ENCODE data around the gene GBA3. TPM values are rescaled to one million over a fixed set of nuclear protein-coding genes. Genes with fewer than 3 reads are reported as not detected.

The GBA3 gene
- total RNA-seq (2014; rRNA removed; shearing (Covaris generic)), result not detected in 2 replicates
- not detected in 2 replicates for polyA plus RNA-seq (2016; fragmentation: Nextera tagmentation; extraction: Ambion mirVana)

DNA sequence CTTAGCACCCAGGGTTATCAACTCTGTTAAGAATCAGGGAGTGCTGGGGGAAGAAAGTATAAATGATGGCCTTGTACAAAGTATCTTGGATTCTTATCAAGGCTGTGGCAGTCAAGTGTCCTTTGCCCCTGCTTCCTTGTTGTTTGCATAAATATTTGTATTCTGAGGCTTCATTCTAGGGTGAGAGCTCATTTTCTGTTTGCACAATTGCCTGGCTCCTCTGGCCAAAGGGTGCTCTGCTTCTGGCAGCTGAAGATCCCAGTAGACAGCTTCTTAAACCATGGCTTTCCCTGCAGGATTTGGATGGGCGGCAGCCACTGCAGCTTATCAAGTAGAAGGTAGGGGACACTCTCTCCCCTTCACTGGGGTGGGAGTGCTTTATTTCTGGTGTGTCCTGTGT lies at the start of gene GBA3:
Gene GBA3, plus strand, starts transcription at position 202 of the 400 bp plus-strand sequence.
- Histone ChIP-seq H3K9me3 (ENCODE audit: low read depth) (no peaks in the 10 kb centered on the region), H3K27ac (no peak within 1 kb of the TSS), H3K9me2 (ENCODE audit: insufficient read depth) (no peaks in the 10 kb centered on the region), H3K4me3 (no peak within 1 kb of the TSS), H3K4me1 (ENCODE audit: insufficient read depth) (peaks cover 5% of the 10 kb centered on the region; the same call in 1 of the 2 replicates), H2AFZ (no peak within 1 kb of the TSS), H3K4me2 (ENCODE audit: unreplicated experiment) (no peak within 1 kb of the TSS), H3K9ac (no peak within 1 kb of the TSS), H3F3A (ENCODE audit: insufficient read depth) (peaks cover 10% of the 10 kb centered on the region; the same call in 1 of the 2 replicates), H3K36me3 (ENCODE audit: low read depth) (no peaks in the 10 kb centered on the region), H3K79me2 (ENCODE audit: insufficient read depth) (no peaks in the 10 kb centered on the region), H4K20me1 (ENCODE audit: insufficient read depth) (no peaks in the 10 kb centered on the region), H3K27me3 (replicated peaks; ENCODE audit: insufficient read depth) (peaks cover 16% of the 10 kb centered on the region; the same call in 1 of the 2 replicates)
- no peak for DNase-seq
- TF ChIP-seq EZH2 (IDR thresholded peaks at IDR 0.05; ENCODE audit: insufficient read depth, poor library complexity, severe bottlenecking) (no peak), EZH2phosphoT487 (IDR thresholded peaks at IDR 0.05; ENCODE audit: insufficient read depth, low read depth) (no peak)
- in situ Hi-C loops (cut with MboI), result loop anchor here (10.0 kb wide), 1 partner anchor 278 kb away; no protein-coding TSS in a partner anchor
- WGBS, 2 experiments (ENCODE audit: low coverage in 1 of 2, low lambda C conversion rate in 2 of 2, missing lambda C conversion rate in 2 of 2), result 22 to 48% methylated on average over 1 of the region's 1 CpG

DNA sequence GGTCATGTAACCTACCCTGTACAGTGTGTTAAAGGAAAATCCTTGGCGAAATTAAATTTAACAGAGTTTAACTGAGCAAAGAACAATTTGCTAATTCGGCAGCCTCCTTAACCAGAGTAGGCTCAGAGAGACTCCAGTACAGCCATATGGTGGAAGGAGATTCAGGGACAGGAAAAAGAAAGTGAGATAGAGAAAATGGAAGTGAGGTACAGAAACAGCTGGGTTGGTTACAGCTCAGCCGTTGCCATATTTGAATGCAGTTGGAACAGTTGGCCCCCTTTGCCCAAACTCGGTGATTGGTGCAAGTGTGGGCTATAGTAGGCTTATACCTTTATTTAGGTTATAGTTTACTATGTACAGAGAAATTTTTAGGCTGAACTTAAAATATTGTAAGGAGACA lies 48.8 kb upstream of the GBA3 start:
- TF ChIP-seq EZH2phosphoT487 (IDR thresholded peaks at IDR 0.05; ENCODE audit: insufficient read depth, low read depth) (no peak), EZH2 (IDR thresholded peaks at IDR 0.05; ENCODE audit: insufficient read depth, poor library complexity, severe bottlenecking) (no peak)
- no peaks in the 10 kb centered on the region for H3F3A ChIP-seq (ENCODE audit: insufficient read depth)
- no peak for DNase-seq
- H4K20me1 ChIP-seq (ENCODE audit: insufficient read depth), result no peaks in the 10 kb centered on the region
- 70 to 71% methylated on average over 4 of the region's 4 CpGs for WGBS, 2 experiments (ENCODE audit: low coverage in 1 of 2, low lambda C conversion rate in 2 of 2, missing lambda C conversion rate in 2 of 2)
- H3K27me3 ChIP-seq (replicated peaks; ENCODE audit: insufficient read depth), result no peaks in the 10 kb centered on the region
- no peaks in the 10 kb centered on the region for H3K9me2 ChIP-seq (ENCODE audit: insufficient read depth)
- H3K4me3 ChIP-seq, result no peak overlapping the region
- in situ Hi-C loops (cut with MboI), result no loop called here
- H3K9ac ChIP-seq, result no peak overlapping the region
- no peaks in the 10 kb centered on the region for H3K36me3 ChIP-seq (ENCODE audit: low read depth)
- no peak overlapping the region for H3K4me2 ChIP-seq (ENCODE audit: unreplicated experiment)
- no peak overlapping the region for H2AFZ ChIP-seq
- H3K79me2 ChIP-seq (ENCODE audit: insufficient read depth), result no peaks in the 10 kb centered on the region
- H3K9me3 ChIP-seq (ENCODE audit: low read depth), result no peaks in the 10 kb centered on the region
- H3K27ac ChIP-seq, result no peak overlapping the region
- no peaks in the 10 kb centered on the region for H3K4me1 ChIP-seq (ENCODE audit: insufficient read depth)

DNA sequence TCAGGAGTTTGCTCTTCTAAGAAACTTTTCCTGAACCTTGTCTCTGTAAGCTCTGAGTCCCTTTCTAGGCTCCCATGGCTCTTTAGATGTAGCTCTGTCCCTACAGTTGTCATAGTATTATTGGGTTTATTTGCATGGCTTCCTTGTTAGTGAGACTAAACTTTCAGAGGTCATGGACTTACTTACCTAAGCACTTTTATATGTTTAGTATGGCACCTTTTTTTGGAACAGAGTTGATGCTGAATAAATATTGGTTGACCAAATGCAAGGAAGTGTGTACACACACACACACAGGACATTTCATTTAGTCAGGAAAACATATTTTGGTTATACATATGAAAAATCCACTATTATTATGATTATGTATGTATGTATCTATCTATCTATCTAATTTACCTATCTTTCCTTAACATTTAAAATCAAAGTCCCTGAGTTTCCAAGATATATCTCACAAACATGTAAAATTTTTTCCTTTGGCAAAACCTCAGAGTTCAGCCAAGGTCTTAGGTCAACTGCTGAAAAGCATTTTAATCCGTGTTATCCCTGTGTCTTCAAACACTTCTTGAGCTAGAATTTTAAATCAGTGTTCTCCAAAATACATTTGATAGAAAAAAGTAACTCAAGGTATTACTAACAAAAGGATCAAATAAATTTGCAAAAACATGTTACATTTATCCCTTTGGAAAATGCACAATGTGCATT lies 47.1 kb upstream of the GBA3 start:
- H3F3A ChIP-seq (ENCODE audit: insufficient read depth), result no peaks in the 10 kb centered on the region
- H4K20me1 ChIP-seq (ENCODE audit: insufficient read depth), result no peaks in the 10 kb centered on the region
- no peaks in the 10 kb centered on the region for H3K9me3 ChIP-seq (ENCODE audit: low read depth)
- no peaks in the 10 kb centered on the region for H3K79me2 ChIP-seq (ENCODE audit: insufficient read depth)
- no peaks in the 10 kb centered on the region for H3K4me1 ChIP-seq (ENCODE audit: insufficient read depth)
- no peaks in the 10 kb centered on the region for H3K9me2 ChIP-seq (ENCODE audit: insufficient read depth)
- 48 to 66% methylated on average over 1 of the region's 1 CpG for WGBS, 2 experiments (ENCODE audit: low coverage in 1 of 2, low lambda C conversion rate in 2 of 2, missing lambda C conversion rate in 2 of 2)
- no peak overlapping the region for H2AFZ ChIP-seq
- TF ChIP-seq EZH2phosphoT487 (IDR thresholded peaks at IDR 0.05; ENCODE audit: insufficient read depth, low read depth) (no peak), EZH2 (IDR thresholded peaks at IDR 0.05; ENCODE audit: insufficient read depth, poor library complexity, severe bottlenecking) (no peak)
- no peak overlapping the region for H3K9ac ChIP-seq
- H3K4me2 ChIP-seq (ENCODE audit: unreplicated experiment), result no peak overlapping the region
- no peaks in the 10 kb centered on the region for H3K27me3 ChIP-seq (replicated peaks; ENCODE audit: insufficient read depth)
- H3K4me3 ChIP-seq, result no peak overlapping the region
- H3K36me3 ChIP-seq (ENCODE audit: low read depth), result no peaks in the 10 kb centered on the region
- in situ Hi-C loops (cut with MboI), result no loop called here
- no peak for DNase-seq
- H3K27ac ChIP-seq, result no peak overlapping the region

DNA sequence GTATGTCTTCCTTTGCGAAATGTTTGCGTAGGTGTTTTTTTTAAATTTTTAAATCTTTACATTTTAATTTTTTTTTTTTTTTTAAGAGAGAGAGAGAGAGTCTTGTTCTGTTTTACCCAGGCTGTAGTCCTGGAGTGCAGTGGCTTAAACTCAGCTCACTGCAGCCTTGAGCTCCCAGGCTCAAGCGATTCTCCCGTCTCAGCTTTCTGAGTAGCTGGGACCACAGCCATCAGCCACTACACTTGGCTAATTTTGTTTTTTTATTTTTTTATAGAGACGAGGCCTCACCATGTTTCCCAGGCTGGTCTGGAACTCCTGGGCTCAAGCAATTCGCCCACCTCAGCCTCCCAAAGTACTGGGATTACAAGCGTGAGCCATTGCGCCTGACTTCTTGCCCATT lies 43.7 kb upstream of the GBA3 start:
- in situ Hi-C loops (cut with MboI), result no loop called here

More for the DNA sequence above, 43.7 kb upstream of the GBA3 start:
- no peaks in the 10 kb centered on the region for H3K79me2 ChIP-seq (ENCODE audit: insufficient read depth)
- no peaks in the 10 kb centered on the region for H3K36me3 ChIP-seq (ENCODE audit: low read depth)
- H3K9ac ChIP-seq, result no peak overlapping the region
- no peaks in the 10 kb centered on the region for H4K20me1 ChIP-seq (ENCODE audit: insufficient read depth)
- WGBS, 2 experiments (ENCODE audit: low coverage in 1 of 2, low lambda C conversion rate in 2 of 2, missing lambda C conversion rate in 2 of 2), result 54 to 58% methylated on average over 8 of the region's 8 CpGs
- H3F3A ChIP-seq (ENCODE audit: insufficient read depth), result no peaks in the 10 kb centered on the region
- no peak overlapping the region for H3K27ac ChIP-seq
- H3K9me3 ChIP-seq (ENCODE audit: low read depth), result no peaks in the 10 kb centered on the region
- H3K4me3 ChIP-seq, result no peak overlapping the region
- no peak for TF ChIP-seq EZH2phosphoT487 (IDR thresholded peaks at IDR 0.05; ENCODE audit: insufficient read depth, low read depth)
- no peak for TF ChIP-seq EZH2 (IDR thresholded peaks at IDR 0.05; ENCODE audit: insufficient read depth, poor library complexity, severe bottlenecking)
- H3K4me2 ChIP-seq (ENCODE audit: unreplicated experiment), result no peak overlapping the region
- no peak overlapping the region for H2AFZ ChIP-seq
- H3K27me3 ChIP-seq (replicated peaks; ENCODE audit: insufficient read depth), result no peaks in the 10 kb centered on the region
- no peak for DNase-seq
- no peaks in the 10 kb centered on the region for H3K9me2 ChIP-seq (ENCODE audit: insufficient read depth)
- H3K4me1 ChIP-seq (ENCODE audit: insufficient read depth), result no peaks in the 10 kb centered on the region

Data from GM23248 (cell line).